ENCODE results near the gene SORCS3.

SORCS3 gene

GRCh38 chr10:104648421-104648820 lies 7.3 kb downstream of the SORCS3 start:
- DNase-seq: no peak

GRCh38 chr10:104650072-104650471 lies 9.0 kb downstream of the SORCS3 start:
- DNase-seq: no peak

- no peak for DNase-seq
Measured at GRCh38 chr10:104650635-104651331, 9.7 kb downstream of the SORCS3 start.

GRCh38 chr10:104657036-104657435 lies 15.9 kb downstream of the SORCS3 start:
- no peak for DNase-seq

- DNase-seq: no peak
Measured at GRCh38 chr10:104657457-104657856, 16.4 kb downstream of the SORCS3 start.

GRCh38 chr10:104658067-104658466 lies 17.0 kb downstream of the SORCS3 start:
- DNase-seq: no peak

- no peak for DNase-seq
Measured at GRCh38 chr10:104659809-104660208, 18.7 kb downstream of the SORCS3 start.

- DNase-seq: no peak
Measured at GRCh38 chr10:104663076-104663475, 22.0 kb downstream of the SORCS3 start.

- no peak for DNase-seq
Measured at GRCh38 chr10:104663563-104663962, 22.5 kb downstream of the SORCS3 start.

GRCh38 chr10:104664205-104664604 lies 23.1 kb downstream of the SORCS3 start:
- DNase-seq: no peak

- no peak for DNase-seq
Measured at GRCh38 chr10:104665174-104665573, 24.1 kb downstream of the SORCS3 start.

GRCh38 chr10:104666106-104666505 lies 25.0 kb downstream of the SORCS3 start:
- DNase-seq: no peak

- DNase-seq: no peak
Measured at GRCh38 chr10:104676874-104677273, 35.8 kb downstream of the SORCS3 start.

- no peak for DNase-seq
Measured at GRCh38 chr10:104678658-104679057, 37.6 kb downstream of the SORCS3 start.

- DNase-seq: no peak
Measured at GRCh38 chr10:104680467-104681401, 39.6 kb downstream of the SORCS3 start.

- DNase-seq: no peak
Measured at GRCh38 chr10:104681485-104681884, 40.4 kb downstream of the SORCS3 start.

- DNase-seq: no peak
Measured at GRCh38 chr10:104683567-104683966, 42.5 kb downstream of the SORCS3 start.

GRCh38 chr10:104686829-104687228 lies 45.7 kb downstream of the SORCS3 start:
- DNase-seq: no peak

GRCh38 chr10:104688251-104689042 lies 47.4 kb downstream of the SORCS3 start:
- no peak for DNase-seq

- DNase-seq: no peak
Measured at GRCh38 chr10:104689105-104689504, 48.0 kb downstream of the SORCS3 start.

- no peak for DNase-seq
Measured at GRCh38 chr10:104689547-104689946, 48.5 kb downstream of the SORCS3 start.

GRCh38 chr10:104690101-104690500 lies 49.0 kb downstream of the SORCS3 start:
- no peak for DNase-seq

- no peak for DNase-seq
Measured at GRCh38 chr10:104690959-104691358, 49.9 kb downstream of the SORCS3 start.
